Body of pancreas (tissue), 4 donors: ENCODE measurements around the gene AP1S1. TPM values are rescaled to one million over a fixed set of nuclear protein-coding genes. Genes with fewer than 3 reads are reported as not detected.

ENCODE experiments used
- ATAC-seq: fragments of 150-250 bp; one replicate; pipeline ENCODE4 v1.9.1; 2016
- DNase-seq, 4 donors: peaks; one replicate each; pipeline ENCODE4 v3.0.0-alpha.2; 2019
- H3K27ac ChIP-seq, 4 donors: fragments of 200-600 bp; sonication (generic); 1 replicate in 3 of 4; 2 replicates in 1 of 4; pipeline versions ENCODE4 v1.5.1 to v1.6.1; 2016 to 2019; ENCODE audit warnings: mild to moderate bottlenecking in 1 of 4, mixed read lengths in 1 of 4, moderate library complexity in 1 of 4
- H3K27me3 ChIP-seq, 2 donors: fragments of 200-600 bp; sonication (generic); one replicate each; pipeline ENCODE4 v1.6.0; 2016; ENCODE audit warnings: mild to moderate bottlenecking in 1 of 2
- H3K36me3 ChIP-seq, 2 donors: fragments of 200-600 bp; sonication (generic); replicated peaks in 1 of 2; 2 replicates each; pipeline ENCODE4 v1.5.1; 2016; ENCODE audit warnings: low read depth in 2 of 2; ENCODE audit not compliant: insufficient read depth in 1 of 2
- H3K4me1 ChIP-seq: fragments of 200-600 bp; sonication (generic); one replicate; pipeline ENCODE4 v1.6.0; 2016
- H3K4me3 ChIP-seq, 2 donors: fragments of 200-600 bp; sonication (generic); 1 replicate in 1 of 2; 2 replicates in 1 of 2; pipeline ENCODE4 v1.5.1; 2016 to 2019
- H3K9me3 ChIP-seq, 3 donors: fragments of 200-600 bp; sonication (generic); 1 replicate in 2 of 3; 2 replicates in 1 of 3; pipeline ENCODE4 v1.5.1; 2016
- POLR2A ChIP-seq, 3 donors: fragments of 450-650 bp; IDR thresholded peaks; one replicate each; pipeline ENCODE4 v1.6.1; 2016; ENCODE audit warnings: antibody characterized with exemption in 3 of 3, mild to moderate bottlenecking in 2 of 3
- WGBS, 2 donors: methylation state at CpG; one replicate each; pipeline ENCODE4 v1.1.5; 2017; 5-methylcytosine and 5-hydroxymethylcytosine counted together
- intact Hi-C: fragments of 100-400 bp; cut with DNase I; formaldehyde crosslinking; loops from one replicate; pipeline ENCODE4 v1.15.1; 2023
- total RNA-seq, 2 donors: library from RNA; depleted of rRNA; stranded (reverse); fragments of >200 nt; gene quantifications; one replicate each; pipeline ENCODE4 v1.1.0, GENCODE V29; 2016
- TF ChIP-seq, protein P1 (sequence below), 7 experiments: fragments of 450-650 bp in 4 of 7; fragments of 200-600 bp in 3 of 7; sonication (generic) in 3 of 7; IDR thresholded peaks; one replicate each; pipeline ENCODE4 v1.5.1; 2016 to 2019; ENCODE audit warnings: antibody characterized with exemption in 7 of 7

The AP1S1 gene
- total RNA-seq, 2 donors from 2014 or later = 12.2 to 23.6 TPM

DNA sequence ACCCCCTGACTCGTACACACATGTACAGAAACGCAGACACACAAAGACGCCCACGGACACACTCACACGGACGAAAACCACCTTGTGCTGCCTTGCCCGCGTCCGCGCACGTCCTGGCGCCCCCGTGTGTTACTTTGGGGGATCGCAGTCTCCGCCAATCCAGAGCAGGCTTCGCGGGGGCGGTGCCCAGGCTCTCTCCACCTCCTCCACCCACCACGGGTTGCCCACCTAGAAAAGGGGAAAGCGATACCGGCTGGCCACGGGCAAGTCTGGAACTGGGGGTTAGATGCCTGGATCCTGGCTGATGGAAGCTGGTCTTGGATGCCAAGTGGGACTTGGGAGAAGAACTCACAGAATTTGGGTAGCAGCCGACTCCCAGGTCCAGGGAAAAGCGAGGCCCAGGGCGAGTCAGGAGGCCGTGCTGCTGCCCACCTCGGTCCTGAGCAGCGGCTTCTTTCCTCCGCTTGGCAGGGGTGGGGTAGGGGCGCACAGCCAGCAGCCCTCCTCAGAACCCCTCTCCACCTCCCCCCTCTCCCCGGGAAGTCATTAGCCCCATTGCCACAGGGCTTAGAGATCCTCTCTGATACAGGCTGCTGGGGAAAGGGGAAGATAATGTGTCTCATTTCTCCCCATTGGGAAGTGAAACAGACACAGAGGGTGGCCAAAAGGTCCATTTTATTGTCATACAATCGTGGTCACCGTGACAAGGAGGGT is 15.7 kb downstream of the AP1S1 start:
- WGBS, 2 donors = 1 to 3% methylated on average over 3 to 33 of the region's 33 CpGs
- Histone ChIP-seq H3K36me3 (no peaks in the 10 kb centered on the region), H3K9me3 (no peaks in the 10 kb centered on the region), H3K4me3 (no peak overlapping the region), H3K27ac (no peak overlapping the region), H3K4me1 (peaks cover 49% of the 10 kb centered on the region), H3K27me3 (peaks cover 0 to 64% of the 10 kb centered on the region in 2 donors)
- DNase-seq = peak; percentile 66 to 77 (median 72)
- intact Hi-C loops = no loop called here
- ATAC-seq = peak; percentile 49
- TF ChIP-seq, protein P1, sequence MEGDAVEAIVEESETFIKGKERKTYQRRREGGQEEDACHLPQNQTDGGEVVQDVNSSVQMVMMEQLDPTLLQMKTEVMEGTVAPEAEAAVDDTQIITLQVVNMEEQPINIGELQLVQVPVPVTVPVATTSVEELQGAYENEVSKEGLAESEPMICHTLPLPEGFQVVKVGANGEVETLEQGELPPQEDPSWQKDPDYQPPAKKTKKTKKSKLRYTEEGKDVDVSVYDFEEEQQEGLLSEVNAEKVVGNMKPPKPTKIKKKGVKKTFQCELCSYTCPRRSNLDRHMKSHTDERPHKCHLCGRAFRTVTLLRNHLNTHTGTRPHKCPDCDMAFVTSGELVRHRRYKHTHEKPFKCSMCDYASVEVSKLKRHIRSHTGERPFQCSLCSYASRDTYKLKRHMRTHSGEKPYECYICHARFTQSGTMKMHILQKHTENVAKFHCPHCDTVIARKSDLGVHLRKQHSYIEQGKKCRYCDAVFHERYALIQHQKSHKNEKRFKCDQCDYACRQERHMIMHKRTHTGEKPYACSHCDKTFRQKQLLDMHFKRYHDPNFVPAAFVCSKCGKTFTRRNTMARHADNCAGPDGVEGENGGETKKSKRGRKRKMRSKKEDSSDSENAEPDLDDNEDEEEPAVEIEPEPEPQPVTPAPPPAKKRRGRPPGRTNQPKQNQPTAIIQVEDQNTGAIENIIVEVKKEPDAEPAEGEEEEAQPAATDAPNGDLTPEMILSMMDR (IDR thresholded peaks at IDR 0.05) = peak; percentile 76 to 88 (median 82)
- no peak for TF ChIP-seq POLR2A (IDR thresholded peaks at IDR 0.05)

- ATAC-seq (no peak), DNase-seq (no peak)
- Histone ChIP-seq H3K36me3 (no peaks in the 10 kb centered on the region), H3K4me1 (peaks cover 41% of the 10 kb centered on the region), H3K27me3 (peaks cover 0 to 68% of the 10 kb centered on the region in 2 donors), H3K9me3 (no peaks in the 10 kb centered on the region), H3K27ac (no peak overlapping the region), H3K4me3 (no peak overlapping the region)
- 5 to 10% methylated on average over 17 of the region's 17 CpGs for WGBS, 2 donors
- TF ChIP-seq, protein P1 (IDR thresholded peaks at IDR 0.05) = no peak
- TF ChIP-seq POLR2A (IDR thresholded peaks at IDR 0.05) = no peak
- intact Hi-C loops = no loop called here
Observed at GRCh38 chr7:101170617-101171441, 16.6 kb downstream of the AP1S1 start.

DNA sequence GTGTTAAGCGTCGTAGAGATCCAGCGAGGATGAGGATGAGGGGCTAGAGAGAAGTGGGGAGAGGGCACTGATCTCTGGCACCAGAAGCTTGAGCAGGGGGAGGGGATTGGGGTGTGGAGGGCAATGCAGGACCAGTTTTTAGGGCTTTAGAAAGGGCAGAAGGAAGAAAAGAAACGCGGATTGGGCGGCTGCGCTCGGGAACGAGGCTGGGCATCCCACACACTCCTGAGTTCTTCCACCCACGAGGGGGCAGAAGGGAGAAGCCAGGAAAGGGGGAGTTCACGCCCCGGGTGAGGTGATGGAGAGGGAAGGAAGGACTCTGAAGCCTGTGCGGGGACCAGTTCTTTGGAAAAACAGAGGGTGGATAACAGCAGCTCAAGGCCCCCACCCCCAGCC is 17.2 kb downstream of the AP1S1 start:
- no peak for TF ChIP-seq POLR2A (IDR thresholded peaks at IDR 0.05)
- TF ChIP-seq, protein P1 (IDR thresholded peaks at IDR 0.05) = peak in 1 of 7 experiments; percentile 4
- WGBS, 2 donors = 2 to 3% methylated on average over 13 of the region's 13 CpGs
- H3K36me3 ChIP-seq = no peaks in the 10 kb centered on the region
- intact Hi-C loops = no loop called here
- H3K4me3 ChIP-seq = no peak overlapping the region
- no peak for ATAC-seq
- H3K27ac ChIP-seq = no peak overlapping the region
- no peak for DNase-seq
- no peaks in the 10 kb centered on the region for H3K9me3 ChIP-seq
- peaks cover 38% of the 10 kb centered on the region for H3K4me1 ChIP-seq
- H3K27me3 ChIP-seq = peaks cover 0 to 69% of the 10 kb centered on the region in 2 donors

DNA sequence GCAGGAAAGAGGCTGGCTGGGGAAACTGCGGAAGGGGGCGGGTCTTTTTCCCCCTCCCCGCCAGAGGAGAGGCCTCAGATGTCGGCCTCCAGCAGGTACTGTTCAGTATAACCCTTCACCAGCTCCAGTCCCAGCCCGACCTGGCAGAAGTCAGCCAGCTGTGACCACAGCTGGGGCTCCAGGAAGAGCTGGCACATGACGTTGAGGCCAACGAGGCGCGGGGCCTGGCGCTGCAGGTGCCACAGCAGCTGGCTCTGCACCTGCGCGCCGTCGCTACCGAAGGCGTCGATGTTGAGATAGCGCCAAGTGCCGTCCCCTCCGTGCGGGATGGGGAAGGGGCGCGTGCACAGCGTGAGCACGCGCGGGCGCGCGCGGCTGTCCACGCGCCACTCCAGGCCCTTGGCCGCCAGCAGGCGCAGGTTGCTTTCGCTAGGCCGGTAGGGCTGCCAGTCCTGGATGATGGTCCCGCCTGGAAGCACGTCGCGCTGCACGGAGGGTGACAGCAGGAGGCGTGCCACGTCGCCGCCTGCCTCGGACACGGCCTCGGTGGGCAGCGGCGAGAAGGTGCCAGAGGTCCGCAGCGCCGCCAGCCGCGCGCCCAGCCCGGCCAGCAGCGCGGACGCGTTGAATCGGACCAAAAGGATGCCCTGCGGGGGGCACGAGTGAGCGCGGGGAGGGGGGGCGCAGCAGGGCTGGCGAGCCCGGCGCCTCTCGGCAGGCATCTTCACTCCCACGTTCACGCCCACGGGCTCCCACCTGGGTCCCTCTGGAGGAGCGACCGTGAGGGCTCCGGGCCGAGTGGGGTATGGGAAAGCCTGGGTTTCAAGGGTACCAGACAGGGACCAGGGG is 18.0 kb downstream of the AP1S1 start:
- WGBS, 2 donors = 0 to 1% methylated on average over 3 to 78 of the region's 79 CpGs
- TF ChIP-seq, protein P1 (IDR thresholded peaks at IDR 0.05) = no peak
- no peak for TF ChIP-seq POLR2A (IDR thresholded peaks at IDR 0.05)
- H3K9me3 ChIP-seq = no peaks in the 10 kb centered on the region
- no peak overlapping the region for H3K27ac ChIP-seq
- intact Hi-C loops = no loop called here
- H3K27me3 ChIP-seq = peaks cover 0 to 71% of the 10 kb centered on the region in 2 donors
- H3K4me3 ChIP-seq = no peak overlapping the region
- H3K36me3 ChIP-seq = no peaks in the 10 kb centered on the region
- ATAC-seq = no peak
- H3K4me1 ChIP-seq = peaks cover 38% of the 10 kb centered on the region
- peak in 3 of 4 donors; percentile 27 to 36 (median 34) for DNase-seq
